Fibroblast of peridontal ligament (primary cell): ENCODE results near the gene RNU5D-1.
A peak's percentile ranks its signal among the peaks of the same experiment; 100 is the strongest.
"Not testable (repeated sequence)": the region's sequence is repeated elsewhere in the genome, so short reads cannot be mapped to it uniquely, and the experiment has no call there.

Experiments used
- DNase-seq: peaks from one replicate; pipeline ENCODE4 v3.0.0-alpha.2; 2010; ENCODE audit errors: extremely low read depth

Gene RNU5D-1

DNA sequence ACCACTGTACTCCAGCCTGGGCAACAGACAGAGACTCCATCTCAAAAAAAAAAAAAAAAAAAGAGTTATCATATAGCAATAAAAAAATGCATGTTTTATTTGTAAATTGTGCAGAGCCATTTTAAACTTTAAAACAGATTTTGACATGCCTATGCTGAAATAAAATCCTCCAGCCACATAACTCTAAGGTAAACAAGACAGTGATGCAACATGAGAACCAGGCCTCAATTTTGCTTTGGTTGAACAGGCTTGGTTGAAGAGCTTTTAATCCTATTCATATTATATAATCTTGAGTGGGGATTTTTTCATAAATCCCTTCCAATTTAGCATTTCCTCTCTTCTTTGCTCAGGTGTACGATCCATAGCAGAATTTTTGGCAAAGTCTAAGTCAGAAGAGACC, 30.4 kb downstream of the RNU5D-1 start:
- DNase-seq: peak; percentile 71

DNA sequence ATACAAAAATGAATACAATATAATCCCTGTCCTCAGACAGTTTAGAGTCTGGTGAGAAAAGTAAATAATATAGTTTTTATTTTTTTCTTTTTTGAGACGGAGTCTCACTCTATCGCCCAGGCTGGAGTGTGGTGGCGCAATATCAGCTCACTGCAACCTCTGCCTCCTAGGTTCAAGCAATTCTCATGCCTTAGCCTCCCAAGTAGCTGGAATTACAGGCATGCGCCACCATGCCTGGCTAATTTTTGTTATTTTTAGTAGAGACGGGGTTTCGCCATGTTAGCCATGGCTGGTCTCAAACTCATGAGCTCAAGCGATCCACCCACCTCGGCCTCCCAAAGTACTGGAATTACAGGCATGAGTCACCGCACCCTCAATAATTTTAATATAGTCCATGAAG, 31.6 kb downstream of the RNU5D-1 start:
- DNase-seq: not testable (repeated sequence)

DNA sequence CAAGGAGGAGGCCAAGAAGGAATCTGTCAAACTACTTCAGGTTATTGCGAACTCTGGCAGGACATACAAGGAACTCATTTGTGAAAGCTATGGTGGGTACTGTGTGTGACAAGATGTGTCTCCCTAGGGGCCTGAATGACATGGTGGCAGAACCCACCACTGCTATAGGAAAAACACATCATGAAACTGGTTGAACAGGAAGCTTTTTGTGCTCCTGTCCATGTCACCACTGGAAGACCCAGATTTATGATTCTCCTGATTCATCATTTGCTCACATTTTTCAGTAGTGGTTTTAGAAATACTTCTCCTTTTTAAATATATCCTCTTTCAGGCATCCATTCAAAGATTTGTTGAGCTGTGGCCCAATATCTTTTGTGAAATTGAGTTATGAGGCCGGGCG, 32.8 kb downstream of the RNU5D-1 start:
- DNase-seq: no peak

DNA sequence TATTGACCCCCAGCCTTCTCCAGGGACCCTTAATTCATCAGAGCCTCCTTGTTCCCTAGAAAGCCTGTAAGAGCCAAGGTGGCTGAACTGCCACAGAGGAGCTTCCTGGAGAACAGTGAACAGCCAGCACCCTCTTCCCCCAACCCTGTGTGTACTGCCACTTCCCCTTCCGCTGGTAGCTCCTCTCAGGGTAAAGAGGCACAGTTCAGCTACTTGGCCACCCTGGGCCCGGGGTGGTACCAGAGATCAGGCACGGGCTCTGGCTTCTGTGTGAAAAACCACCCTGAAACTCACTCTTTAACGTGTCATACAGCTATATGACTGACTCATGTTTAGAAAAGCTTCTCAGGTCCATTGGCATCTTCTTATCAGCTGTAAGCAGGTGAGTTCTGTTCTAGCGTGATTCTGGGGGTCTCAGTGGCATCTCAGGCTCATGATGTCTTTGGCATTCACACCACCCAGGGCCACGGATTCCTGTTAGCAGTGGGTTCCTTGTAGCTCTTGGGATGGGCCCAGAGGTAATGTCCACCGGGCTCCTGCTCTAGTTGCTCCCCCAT, 34.1 kb downstream of the RNU5D-1 start:
- DNase-seq: no peak

DNA sequence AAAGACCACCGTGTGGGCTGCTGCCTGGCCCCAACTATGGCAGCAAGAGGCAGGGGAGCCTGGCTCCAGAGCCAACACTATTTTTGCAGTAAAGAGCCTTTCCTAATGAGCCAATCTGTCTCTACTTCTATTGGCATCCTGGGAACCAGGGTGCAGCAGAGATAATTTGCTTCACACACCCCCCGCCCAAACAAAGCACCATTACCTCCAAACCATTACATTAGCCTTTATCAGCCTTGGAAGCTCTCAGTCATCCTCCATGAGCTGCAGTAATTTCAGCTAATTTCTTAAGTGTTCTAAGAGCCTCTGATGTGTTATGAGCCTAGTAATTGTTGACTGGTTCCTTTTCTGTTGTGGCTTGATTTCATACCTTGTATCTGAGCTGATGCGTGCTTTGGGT, 34.9 kb downstream of the RNU5D-1 start:
- DNase-seq: no peak

DNA sequence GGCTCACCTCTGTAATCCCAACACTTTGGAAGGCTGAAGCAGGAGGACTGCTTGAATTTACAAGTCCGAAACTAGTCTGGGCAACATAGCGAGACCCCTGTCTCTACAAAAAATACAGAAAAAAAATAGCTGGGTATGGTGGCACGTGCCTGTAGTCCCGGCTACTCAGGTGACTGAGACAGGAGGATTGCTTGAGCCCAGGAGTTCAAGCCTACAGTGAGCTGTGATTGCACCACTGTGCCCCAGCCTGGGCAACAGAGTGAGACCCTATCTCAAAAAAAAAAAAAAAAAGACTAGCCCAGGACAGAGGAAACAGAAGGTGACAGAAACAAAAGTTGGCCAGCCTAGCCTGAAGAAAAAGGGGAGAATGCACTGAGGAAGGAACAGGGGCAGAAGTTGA, 35.3 kb downstream of the RNU5D-1 start:
- DNase-seq: no peak

DNA sequence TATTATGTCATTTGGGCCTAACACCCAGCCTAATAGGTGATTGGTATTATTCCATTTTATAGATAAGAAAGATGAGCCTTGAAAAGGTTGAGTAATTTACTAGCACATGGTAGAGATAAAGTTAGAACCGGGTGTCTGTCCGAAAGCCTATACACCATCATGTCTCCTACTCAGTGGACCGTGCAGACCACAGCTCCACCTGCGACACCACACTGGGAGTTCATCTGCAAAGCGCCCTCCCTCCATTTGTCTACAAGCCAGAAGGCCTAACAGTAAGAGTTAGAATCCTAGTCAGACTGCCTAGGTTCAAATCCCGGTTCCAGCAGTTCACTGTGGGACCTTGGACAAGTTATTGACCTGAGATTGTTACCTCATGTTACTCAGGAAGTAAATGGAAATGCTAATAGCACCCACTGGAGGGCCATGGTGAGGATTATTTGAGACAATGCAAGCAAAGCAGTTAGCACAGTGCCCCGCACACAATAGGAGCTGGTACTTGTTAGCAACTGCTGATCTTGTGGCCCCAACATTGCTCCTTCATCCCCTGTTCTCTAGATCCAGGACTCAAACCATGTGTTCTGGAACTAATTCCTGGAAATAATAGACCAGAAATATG, 36.0 kb downstream of the RNU5D-1 start:
- no peak for DNase-seq

DNA sequence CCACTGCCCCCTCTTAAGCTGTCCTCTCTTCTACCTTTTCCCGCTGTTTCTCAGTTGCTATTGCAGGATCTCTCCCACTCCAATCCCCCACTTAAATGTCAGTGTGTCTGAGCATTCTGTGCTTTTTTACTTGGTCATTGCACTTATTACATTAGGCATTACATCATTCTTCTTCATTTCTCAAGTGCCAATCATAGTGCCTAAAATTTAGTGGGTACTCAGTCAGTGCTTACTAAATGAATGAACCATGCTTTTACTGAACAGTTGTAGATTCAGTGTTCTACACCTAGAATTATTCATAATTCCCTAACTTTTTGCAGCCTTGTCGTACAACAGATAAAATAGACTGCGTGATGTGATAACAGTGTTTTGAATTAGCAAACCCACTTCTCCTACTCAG, 37.1 kb downstream of the RNU5D-1 start:
- no peak for DNase-seq

DNA sequence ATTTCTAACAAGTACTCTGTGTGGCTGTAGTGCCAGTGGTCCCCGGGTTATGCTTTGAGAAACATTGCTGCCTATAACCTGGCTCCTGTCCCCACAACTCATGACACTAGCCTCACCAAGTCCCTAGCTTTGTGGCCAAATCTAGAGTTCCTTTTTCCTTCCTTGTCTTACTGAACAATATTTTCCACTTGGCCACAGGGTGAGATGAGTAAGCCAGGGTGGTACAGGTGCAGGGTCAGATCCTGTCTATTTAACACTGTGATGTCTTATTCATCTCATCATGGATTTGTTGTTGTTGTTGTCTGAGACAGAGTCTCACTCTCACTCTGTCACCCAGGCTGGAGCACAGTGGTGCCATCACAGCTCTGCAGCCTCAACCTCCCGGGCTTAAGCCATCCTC, 37.8 kb downstream of the RNU5D-1 start:
- no peak for DNase-seq

DNA sequence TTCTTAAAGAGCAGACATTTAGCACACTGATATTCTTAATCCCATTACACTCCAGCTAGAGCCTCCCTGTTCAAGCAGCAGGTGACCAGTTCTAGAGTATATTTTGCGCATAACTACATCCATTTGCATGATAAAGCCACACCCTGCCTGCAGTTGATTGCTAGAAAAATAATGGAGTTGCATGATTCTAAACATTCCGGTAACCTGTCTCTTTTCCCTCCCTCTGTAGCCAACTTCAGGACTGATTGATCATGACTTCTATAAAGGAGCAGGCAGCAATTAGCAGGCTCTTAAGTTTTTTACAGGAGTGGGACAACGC, 41.6 kb downstream of the RNU5D-1 start:
- DNase-seq: no peak

DNA sequence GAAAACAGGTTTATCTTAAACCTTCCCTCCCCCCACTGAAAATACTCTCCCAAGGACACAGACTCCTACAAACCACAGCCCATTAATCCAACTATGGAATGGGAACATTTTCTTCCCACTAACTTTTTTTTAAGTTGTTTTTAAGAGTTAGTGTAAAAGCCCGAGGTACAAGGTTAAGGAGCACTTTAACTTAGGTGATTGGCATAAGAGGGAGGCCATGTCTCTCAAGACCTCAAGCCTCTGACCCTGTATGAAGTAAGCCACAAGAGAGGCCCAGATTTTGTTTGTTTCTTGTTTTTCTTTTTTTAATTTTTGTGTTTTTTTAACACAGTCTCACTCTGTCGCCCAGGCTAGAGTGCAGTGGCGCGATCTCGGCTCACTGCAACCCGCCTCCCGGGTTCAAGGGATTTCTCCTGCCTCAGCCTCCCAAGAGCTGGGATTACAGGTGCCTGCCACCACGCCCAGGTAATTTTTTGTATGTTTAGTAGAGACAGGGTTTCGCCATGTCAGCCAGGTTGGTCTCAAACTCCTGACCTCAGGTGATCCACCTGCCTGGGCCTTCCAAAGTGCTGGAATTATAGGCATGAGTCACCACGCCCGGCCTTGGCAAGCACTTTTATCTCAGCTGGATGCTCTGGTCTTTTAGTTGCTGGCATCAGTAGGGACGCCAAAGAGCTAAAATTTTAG, 42.1 kb downstream of the RNU5D-1 start:
- no peak for DNase-seq

DNA sequence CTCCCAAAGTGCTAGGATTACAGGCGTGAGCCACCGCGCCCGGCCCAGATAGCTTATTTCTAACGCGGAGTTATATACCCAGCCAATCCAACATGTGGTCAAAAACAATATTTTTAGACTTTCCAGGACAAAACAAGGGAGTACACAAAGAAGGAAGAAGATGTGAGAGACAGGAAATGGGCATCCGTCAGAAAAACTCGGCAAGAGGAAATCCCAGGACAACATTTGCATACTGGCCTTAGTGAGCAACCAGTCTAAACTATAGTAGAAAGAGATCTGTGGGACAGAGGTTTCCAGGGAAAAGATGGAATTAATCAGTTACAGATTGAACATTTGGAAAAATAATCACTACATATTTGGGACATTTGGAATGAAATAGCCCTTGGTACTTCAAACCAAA, 45.1 kb downstream of the RNU5D-1 start:
- no peak for DNase-seq

DNA sequence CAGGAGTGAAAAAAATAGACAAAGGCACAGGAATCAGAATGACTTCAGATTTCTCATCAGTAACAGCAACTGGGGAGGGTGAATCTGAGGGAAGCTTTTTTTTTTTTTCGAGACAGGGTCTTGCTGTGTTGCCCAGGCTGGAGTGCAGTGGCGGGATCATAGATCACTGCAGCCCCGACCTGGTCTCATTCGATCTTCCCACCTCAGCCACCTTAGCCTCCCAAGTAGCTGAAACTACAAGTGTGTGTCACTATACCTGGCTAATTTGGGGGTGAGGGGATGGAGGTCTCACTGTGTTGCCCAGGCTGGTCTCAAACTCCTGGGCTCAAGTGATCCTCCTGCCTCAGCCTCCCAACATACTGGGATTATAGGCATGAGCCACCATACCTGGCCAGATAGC, 45.8 kb downstream of the RNU5D-1 start:
- no peak for DNase-seq

DNA sequence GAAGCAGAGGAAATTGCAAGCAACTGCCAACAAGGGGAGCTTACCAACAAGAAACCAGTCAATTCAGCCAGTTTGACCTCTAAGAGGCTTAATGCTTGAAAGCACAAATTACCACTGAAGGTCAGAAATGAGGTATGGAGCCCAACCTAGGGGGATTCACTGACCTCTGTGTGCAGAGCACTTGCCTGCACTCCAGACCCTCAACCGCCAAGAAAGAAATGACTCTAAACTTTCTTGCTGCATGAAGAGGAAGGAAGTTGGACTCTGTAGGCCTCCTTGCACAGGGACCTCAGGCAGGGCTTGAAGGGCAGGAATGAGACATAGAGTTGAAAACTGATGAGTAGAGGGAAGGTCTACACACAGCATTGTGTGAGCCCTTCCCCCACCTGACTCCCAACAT, 46.4 kb downstream of the RNU5D-1 start:
- DNase-seq: no peak

DNA sequence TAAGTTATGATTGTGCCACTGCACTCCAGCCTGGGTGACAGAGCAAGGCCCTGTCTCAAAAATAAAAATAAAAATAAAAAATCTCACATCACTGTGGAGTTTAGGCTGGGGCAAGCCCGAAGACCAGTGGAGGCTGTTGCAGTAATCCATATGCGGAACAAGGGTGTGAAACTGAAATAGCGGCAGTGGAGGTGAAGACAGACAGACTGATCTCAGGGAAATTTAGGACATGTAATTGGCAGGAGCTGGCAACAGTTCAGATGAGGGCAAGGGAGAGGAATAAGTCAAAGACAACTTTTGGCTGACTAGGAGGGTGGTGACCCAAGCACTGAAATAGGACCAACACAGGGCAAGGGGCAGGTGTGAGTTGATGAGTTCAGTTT, 48.1 kb downstream of the RNU5D-1 start:
- no peak for DNase-seq

DNA sequence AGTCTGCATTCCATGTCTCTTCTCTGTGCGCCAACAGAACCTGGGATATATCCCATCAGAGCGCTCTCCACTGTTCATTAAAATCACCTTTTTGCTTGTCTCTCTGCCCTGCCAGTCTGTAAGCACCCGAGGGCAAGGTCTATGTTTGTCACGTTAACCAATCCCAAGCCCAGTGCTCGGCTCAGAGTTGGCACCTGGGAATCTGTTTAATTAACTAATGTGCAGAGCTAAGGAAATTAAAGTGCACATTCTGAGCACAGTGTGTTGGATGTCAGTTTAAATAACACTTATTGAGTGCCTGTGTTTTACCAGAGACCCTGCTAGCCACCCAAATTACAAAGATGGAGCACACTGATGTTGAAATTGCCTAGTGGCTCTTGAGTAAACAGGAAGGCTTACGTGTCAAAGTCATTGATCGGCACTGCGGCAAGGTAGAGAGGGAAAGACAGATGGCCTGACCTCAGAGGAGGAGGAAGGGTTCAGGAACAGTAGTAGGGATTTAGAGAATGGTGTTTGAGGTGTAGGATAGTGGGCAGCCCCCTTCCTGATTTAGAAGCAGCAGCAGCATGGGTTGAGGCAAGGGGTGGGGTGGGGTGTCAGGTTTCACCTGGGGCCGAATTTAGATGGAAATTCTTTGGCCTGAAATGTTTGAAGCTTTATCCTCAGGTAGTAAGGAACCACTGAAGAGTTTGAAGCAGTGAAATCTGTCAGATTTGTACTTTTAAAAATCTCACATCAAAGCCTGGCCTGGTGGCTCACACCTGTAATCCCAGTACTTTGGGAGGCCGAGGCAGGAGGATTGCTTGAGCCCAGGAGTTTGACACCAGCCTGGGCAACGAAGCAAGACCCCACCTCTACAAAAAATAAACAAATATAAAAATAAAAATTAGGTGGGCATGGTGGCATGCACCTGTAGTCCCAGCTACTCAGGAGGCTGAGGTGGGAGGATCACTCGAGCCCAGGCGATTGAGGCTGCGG, 48.8 kb downstream of the RNU5D-1 start:
- no peak for DNase-seq
